OCI-LY1 (cell line): Measurements from ENCODE around the gene PPM1D.

Source experiments
- CTCF ChIP-seq: fragments of 200-600 bp; sonication (generic), shearing (Covaris generic); IDR thresholded peaks from 2 replicates; pipeline ENCODE4 v1.5.1; 2017; ENCODE audit warnings: mild to moderate bottlenecking, antibody characterized with exemption, low read length, moderate library complexity, mixed read lengths
- EZH2 ChIP-seq: fragments of 200-600 bp; sonication (generic), shearing (Covaris generic); IDR thresholded peaks from 2 replicates; pipeline ENCODE4 v1.8.0; 2017; ENCODE audit warnings: borderline replicate concordance, mixed run types, mild to moderate bottlenecking, antibody characterized with exemption, low read length, moderate library complexity, mixed read lengths

DNA sequence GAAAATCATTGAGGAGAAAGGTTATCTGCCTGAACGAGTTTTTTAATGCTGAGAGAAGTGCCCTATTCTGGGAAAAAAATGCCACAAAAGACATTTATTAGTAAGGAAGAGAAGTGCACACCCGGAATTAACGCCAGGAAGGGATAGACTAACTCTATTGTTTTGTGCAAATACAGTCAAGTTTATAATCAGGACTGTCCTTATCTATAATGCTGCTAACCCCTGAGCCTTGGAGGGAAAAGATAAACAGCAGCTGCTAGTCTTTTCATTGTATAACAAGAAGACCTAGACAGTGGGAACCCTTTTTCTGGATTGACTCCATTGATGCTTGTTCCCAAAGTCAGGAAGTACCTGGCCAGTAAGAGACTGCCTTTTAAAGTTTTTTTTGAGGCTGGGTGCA is 104.2 kb downstream of the PPM1D start:
- TF ChIP-seq CTCF (no peak), EZH2 (no peak)
